Activated CD8-positive, alpha-beta memory T cell treated with anti-CD3 and anti-CD28 coated beads for 48 hours (primary cell): Measurements from ENCODE around the gene FMO3.

Experiments used
- DNase-seq, 3 experiments: peaks; one replicate each; pipeline ENCODE4 v3.0.0-alpha.2; 2020; ENCODE audit warnings: low read depth in 2 of 3, low spot score in 2 of 3

Gene FMO3

DNA sequence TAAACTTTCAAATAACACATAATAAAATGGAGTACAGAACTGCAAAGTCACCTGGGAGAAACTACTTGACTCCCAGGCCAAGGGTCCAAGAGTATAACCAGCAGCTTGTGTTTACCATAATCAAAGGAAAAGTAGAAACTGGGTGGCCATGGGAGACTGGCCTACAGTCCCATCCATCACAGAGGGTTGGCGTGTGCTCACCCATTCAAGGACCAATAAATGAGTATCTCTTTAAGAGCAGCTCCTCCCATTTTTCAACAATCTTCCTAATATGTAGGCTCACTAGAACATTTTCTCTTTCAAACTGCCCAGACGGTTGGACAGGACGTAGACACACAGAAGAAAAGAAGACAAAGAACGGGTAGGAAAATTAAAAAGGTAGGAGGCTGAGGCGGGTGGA is at the start of gene FMO3:
Gene FMO3, plus strand, starts transcription at position 302 of the 400 bp plus-strand sequence. CDS start 1,754 bp downstream, outside the sequence.
- no peak for DNase-seq

DNA sequence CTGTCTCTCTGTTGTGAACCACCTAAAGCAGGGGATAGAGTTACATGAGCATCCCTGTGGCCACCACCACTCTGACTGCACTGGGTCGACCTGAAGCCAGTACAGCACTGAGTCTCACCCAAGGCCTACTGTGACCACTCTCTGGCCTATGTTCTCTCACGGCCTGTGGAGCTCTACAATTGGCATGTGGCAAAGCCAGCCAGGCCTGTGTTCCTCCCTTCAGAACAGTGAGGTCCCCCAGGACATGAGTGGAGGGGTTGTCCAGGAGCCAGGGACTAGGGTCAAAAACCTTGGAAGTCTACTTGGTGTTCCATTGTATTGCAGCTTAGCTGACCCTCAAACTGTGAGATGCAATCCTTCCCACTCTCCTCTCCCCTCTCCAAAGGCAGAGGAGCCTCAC is 42.7 kb upstream of the FMO3 start:
- DNase-seq: no peak

DNA sequence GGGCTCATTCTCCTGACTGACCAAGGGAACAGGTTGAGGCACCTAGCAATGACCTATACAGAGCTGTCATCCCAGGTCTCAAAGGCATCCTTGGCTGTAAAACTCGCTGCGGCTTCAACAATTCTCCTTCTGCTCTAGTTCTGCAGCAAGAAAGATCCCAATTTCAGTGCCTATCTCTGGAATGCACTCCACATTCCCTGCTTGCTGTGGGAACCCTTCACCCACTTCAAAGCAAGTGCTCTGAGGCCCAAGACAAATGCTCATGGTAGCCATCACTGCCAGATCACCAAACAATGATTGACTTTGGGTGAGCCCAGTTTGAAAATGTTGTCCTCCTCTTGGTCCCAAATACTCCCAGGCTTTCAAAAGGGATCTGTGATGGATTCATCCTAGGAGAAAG is 37.7 kb upstream of the FMO3 start:
- no peak for DNase-seq

DNA sequence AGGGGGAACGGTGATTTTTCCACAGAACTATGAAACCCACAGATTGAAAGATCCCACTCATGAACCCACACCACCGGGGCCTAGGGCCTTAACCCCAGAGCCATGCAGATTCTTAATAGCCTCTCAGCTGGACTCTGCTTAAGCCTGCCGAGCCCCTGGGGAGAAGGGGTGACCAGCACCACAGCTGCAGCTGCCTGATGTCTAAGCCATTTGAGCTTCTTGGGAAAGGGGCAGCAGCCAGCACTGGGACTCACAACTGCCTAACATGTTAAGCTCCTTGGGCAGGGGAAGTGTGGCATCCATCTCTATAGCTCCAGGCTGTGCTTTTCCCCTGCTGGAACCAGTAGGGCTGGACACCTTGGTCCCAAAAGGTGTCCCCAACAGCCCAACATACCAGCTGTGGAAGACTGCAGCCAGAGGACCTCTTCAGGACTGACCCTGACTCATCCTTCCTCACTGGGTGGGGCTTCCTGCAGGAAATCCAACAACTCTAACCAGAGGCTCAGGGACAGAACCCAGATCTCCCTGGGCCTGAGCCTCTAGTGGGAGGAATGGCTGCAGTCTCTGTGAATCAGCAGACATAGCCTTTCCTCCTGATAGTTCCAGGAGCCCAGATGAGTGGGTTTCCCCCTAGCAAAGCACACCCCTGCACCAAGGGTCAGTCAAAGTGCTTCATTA is 34.6 kb upstream of the FMO3 start:
- DNase-seq: no peak

DNA sequence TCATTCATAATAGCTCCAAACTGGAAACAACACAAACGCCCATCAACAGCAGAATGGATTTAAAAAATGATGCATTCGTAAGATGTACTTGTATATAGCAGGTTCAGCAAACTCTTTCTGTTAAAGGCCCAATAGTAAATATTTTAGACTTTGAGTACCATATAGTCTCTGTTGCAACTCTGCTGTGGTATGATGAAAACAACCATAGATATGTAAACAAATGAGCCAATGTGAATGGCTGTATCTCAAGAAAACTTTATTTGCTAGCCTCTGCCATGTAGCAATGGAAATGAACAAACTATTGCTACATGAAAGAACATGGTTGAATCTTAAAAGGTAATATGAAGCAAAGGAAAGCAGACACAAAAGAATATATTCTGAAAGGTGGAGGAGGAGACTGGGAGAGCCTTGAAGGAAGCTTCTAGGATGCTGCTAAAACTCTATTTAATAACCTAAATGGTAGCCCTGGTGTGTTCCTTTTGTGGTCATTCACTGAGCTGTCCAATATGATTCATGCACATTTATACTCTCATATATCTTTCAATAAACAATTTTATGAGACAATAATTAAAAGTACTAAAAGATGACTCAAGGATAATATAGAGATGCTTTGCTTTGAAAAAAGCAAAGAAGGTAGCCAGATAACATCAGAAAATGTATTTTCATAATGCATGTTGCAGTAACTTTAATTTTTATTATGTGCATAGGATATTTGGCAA is 29.1 kb upstream of the FMO3 start:
- DNase-seq: no peak

DNA sequence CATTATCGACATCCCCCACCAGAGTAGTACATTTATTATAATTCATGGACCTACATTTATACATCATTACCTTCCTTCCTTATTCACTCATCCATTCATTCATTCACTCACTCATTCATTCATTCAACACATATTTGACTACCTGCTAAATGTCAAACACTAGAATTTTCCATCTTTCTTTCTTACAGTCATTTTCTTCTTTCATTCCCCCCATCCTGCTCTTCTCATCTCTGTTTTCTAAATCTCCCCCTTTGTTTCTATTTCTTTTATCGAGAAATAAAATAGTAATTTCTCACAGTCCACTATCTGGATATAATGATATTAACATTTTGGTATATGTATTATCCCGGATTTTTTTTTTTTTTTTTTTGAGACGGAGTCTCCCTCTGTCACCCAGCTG is 27.8 kb upstream of the FMO3 start:
- no peak for DNase-seq

DNA sequence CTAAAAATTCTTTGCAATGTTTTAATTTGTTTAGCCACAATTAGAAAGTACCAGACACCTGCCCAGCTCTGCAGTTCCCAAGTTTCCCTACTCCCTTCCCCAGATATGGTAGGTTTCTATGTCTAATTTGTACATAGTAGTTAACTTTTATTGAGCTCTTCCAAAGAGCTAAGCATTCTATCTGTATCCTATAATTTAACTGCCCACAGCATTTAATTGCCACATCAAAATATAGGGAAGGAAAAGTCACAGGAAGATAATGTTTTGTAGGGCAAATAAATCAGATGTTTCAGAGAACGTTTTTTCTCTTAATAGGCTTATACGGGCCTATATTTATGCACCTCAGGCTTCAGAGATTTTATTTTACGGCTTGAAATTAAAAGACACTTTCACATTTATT is 15.7 kb upstream of the FMO3 start:
- no peak for DNase-seq

DNA sequence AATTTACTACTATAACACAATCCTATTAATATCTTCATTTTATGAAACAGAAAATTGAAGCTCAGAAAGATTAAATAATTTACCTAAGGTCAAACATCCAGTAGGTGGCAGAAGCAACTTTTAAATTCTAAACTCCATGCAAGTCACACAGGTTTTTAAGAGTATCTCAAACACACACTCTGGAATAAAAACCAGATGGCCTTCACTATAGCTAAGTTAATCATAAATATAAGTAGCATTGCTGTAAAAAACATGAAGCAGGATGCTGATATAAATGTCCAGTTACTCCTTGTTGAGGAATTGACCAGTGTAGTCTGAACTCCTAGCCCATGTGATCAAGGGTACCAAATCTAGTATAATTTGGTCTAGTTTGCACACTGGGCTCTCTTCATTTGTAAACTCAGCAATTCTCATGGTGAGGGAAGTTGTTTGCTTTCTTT is 9.4 kb upstream of the FMO3 start:
- DNase-seq: no peak

DNA sequence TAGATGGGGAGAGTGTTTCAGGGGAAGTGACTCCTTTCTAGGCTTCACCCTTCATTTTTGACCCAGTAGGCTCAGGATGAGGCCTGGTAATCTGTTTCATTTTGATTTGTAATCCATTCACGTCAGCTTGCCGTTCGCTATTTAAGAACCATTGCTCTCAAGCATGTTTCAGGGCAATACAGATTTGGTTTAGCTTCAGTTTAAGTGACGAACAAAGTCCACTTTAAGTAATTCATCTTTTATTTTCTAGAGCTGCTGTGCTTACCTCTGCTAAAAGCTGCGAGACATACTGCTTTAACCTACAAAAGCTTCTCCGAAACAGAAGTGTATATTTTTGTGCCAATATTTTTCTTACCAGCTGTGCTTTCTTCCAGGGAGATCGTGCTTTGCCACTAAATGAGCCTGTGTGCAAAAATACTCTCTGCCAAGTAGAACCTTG is 8.9 kb upstream of the FMO3 start:
- no peak for DNase-seq

DNA sequence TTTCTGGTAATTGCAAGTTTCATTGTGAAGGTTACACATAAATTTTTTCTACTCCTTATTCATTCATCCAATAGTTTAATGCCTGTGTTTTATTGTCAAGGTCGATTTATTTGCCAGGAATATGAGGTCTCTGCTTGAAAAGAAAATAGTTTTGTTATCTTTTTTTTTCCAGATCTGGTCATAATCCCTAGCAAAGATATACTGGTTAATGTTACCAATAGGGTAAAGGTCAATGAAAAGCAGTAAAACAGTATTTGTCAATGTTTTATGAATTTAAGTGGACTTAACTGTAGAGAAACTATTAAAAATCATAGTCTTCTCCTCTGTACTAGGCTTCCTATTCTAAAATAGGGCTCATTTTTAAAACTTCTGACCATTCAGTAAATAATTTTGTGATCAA is 8.1 kb upstream of the FMO3 start:
- no peak for DNase-seq

DNA sequence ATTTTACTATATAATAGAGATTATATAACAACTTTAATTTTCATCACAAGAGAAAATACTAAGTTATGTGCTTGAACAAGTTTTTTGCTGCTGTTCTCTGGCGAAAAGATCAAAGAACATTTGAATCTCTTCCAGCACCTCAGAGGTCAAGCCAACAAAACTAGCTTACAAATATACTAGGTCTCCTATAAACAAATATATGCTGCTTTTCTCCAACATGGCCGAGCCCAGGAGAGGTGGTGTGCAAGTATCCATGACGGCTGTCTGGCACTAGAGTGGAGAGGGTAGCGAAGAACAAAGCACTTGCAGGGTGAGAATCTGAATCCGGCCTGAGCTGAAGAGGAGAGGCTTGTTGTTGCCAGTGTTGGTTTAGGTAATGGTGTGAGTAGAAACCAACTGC is 7.5 kb upstream of the FMO3 start:
- no peak for DNase-seq

DNA sequence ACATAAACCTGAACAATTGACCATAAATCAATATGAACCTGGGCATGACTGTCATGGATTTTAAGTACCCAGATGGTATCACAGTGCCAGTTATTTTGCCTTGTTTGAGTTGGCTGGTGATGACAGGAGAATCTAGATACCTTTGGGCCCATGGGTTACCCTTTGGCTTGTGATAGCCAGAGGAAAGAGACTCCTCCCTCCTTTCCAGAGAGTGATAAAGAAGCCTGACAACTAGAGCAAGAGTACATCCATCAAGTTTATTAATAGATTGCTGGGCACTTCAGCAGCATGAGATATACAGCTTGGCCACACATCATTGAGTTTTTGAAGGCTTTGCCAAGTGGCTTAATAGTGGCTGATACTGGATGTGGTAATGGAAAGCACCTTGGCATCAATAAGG is 6.6 kb upstream of the FMO3 start:
- no peak for DNase-seq

DNA sequence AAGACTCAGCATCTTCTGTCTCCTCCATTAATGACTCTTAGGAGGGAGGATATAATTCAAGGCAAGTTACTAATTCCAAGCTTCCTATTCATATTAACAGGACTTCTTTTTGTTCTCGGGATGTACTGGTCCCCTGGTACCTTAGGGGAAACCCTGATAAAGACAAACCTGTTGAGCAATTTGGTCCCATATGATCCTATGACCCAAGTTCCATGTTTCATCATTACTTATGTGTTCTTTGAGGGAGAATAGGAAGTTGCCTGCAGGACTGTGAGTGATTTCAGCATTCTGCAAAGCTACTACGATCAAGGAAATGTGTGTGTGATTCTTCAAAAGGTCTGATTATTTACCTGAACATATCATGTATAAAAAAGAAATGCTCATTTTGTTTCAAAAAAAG is 5.8 kb upstream of the FMO3 start:
- DNase-seq: no peak

DNA sequence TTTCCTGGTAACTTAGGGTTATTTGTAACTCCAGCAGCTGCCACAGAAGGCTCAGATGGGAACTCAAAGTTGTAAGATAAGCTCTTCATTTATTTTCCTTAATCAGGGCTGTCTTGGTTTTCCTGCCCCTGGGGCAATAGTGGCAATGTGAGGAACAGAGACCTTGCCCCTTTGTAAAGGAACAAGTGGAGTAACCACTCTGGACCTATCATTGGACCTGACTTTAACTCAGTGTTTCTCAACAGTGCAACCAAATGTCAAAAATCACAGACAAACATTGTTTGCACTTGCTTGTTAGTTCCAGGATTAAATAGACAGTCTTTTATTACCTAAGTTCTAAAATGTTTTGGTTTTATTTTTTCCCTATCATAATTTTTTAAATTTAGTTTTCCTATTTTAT is 2.8 kb upstream of the FMO3 start:
- DNase-seq: no peak

DNA sequence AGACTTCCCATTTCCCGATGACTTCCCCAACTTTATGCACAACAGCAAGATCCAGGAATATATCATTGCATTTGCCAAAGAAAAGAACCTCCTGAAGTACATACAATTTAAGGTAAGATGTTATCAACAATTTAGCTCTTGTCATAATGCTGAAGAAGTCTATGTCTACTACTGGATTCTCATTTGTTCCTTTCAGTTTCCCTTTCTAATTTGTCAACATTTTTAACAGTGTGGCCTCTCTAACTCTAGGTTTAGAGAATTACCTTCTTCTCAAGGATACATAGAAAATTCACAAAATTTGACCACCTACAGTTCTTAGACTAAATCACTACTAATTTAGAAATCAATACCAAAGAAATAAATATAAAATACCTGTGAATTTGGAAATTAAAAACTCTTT is 13.2 kb downstream of the FMO3 start:
- DNase-seq: no peak

DNA sequence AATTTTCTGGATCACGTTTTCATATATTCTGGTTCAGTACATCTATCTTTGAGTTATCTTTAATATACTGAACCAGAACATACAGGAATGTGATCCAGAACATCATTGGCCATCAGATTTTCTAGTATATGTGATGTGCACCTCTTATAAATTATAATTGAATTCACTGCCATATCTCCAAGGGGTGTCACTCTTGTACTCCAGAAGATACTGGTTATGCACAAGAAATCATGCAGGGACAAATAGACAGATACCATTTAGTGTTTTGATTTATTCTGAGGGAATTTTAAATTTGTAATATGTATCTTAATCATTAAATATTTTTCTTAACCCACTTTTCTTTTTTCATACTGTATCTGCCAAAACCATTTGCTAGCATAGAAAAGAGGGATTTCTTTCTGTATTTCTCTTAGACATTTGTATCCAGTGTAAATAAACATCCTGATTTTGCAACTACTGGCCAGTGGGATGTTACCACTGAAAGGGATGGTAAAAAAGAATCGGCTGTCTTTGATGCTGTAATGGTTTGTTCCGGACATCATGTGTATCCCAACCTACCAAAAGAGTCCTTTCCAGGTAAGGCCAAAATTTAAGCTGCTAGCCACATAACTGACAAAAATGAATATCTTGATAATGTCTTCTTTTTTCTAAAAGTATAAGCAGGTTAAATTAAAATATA is 16.7 kb downstream of the FMO3 start:
- DNase-seq: no peak

DNA sequence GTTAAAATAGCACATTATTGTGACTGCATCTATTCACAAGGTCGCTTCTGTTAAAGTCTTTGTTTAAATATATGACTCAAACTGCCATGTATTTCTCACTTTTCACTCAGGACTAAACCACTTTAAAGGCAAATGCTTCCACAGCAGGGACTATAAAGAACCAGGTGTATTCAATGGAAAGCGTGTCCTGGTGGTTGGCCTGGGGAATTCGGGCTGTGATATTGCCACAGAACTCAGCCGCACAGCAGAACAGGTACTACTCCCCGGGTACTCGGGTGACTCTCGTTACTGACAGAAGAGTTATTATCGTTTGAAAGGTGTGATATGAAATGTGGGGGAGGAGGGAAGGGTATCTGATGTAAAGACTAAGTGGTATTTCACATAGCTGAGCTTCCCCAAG is 17.3 kb downstream of the FMO3 start:
- DNase-seq: no peak

DNA sequence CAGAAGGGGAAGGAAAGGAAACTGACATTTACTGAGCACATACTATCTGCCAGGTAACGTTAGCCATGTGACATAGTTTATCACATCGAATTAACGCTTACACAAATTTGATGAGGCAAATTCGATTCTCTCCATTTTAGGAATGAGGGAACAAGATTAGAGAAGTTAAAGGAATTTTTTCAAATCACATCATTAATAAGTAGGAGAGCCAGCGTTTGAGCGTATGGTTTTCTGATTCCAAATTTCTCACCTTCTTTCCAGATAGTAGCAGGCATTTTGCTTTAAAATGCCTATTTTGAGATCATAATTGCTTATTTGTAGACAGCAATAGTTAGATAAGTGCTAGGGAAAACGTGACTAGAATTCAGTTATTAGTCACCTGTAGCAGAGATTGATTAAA is 19.3 kb downstream of the FMO3 start:
- DNase-seq: no peak

DNA sequence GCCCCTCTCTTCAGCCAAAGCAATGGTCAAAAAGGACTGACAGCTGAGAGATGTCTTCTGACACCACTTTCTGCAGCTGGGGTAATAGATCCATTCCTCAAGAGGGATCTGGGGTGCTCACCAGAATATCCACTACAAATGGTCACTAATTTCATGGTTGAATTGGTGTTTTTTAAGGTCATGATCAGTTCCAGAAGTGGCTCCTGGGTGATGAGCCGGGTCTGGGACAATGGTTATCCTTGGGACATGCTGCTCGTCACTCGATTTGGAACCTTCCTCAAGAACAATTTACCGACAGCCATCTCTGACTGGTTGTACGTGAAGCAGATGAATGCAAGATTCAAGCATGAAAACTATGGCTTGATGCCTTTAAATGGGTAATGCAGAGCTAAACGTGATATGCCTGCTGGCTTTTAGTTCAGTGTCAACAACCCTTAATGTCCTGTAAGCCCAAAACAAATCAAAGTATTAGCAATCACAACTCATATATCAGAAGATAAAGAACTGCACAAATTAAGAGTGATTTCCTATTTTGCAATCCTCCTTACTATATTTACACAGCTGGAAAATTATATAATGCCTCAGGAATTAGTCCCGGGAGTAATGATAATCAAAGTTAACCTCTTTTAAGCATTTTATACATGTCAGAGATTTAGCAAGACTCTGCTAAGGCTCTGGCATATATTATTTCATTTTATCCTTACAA is 20.1 kb downstream of the FMO3 start:
- no peak for DNase-seq

DNA sequence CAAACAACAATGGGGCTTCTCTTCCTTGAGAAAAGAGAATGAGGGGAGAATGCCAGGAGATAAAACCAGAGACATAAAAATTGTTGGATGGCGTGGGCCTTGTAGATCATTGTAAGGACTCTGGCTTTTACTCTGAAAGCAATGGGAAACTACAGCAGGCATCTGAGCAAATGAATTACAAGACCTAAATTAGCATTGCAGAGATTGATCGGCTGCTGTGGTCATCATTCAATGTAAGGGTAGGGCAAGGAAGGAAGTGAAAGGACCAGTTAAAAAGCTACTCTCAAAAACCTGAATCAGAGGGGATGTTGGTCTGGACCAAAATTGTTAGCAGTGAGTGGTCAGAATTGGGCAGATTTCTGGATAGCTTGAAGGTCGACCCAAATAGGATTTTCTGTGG is 21.4 kb downstream of the FMO3 start:
- DNase-seq: no peak

DNA sequence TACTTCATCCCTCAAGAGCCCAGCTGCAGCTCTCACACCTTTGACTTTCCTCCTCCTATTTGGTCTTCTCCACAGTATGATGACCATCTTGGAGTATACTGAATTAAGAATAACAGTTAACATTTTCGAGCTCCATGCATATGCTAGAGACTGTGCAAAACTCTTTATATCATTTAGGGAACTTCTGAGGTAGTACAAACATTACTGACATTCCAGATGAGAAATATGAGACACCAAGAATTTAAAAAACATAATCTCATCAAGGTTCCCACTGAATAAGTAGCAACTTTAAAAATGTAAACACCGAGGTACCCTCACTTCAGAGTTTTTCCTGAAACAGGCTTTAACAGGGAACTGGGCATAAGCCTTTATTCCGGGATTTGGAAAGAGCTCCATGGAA is 22.7 kb downstream of the FMO3 start:
- DNase-seq: no peak
